ENCODE results near the gene MROH2B. TPM values are rescaled to one million over a fixed set of nuclear protein-coding genes. Genes with fewer than 3 reads are reported as not detected.

MROH2B gene
- total RNA-seq, 1 experiment from 2014 or later, result not detected

GRCh38 chr5:41012318-41012717 is 58.8 kb downstream of the MROH2B start (continued):
- TF ChIP-seq POLR2A (IDR thresholded peaks at IDR 0.05; ENCODE audit: borderline replicate concordance, extremely low read depth, insufficient read depth, insufficient read length) (no peak), MAX (IDR thresholded peaks at IDR 0.05) (no peak), SRF (IDR thresholded peaks at IDR 0.05; ENCODE audit: low read depth) (no peak), EZH2 (IDR thresholded peaks at IDR 0.05) (no peak)

GRCh38 chr5:41010572-41010971 is 60.6 kb downstream of the MROH2B start:
- BruUV-seq (replicated peaks), result no TSS peak
- no peak for ATAC-seq
- ChIA-PET RAD21 (ENCODE audit: low non-redundant PET in 1 of 2, low total read pairs in 2 of 2, uncharacterized antibody in 2 of 2, unreplicated experiment in 2 of 2) (no interaction called here), POLR2A (no interaction called here), CTCF (no interaction called here)
- no peak overlapping the region for H3K4me3 ChIP-seq (replicated peaks in 1 of 2; ENCODE audit: low read depth in 1 of 2, low read length in 2 of 2)
- no peak overlapping the region for H3K9ac ChIP-seq (ENCODE audit: low read length)
- H3K27ac ChIP-seq (ENCODE audit: low read depth, low read length), result no peak overlapping the region
- H3K9me2 ChIP-seq (ENCODE audit: insufficient read depth), result no peaks in the 10 kb centered on the region
- no peaks in the 10 kb centered on the region for H4K20me1 ChIP-seq (ENCODE audit: insufficient read depth)
- no peaks in the 10 kb centered on the region for H3K27me3 ChIP-seq (ENCODE audit: insufficient read depth, low read length)
- TF ChIP-seq REST (IDR thresholded peaks at IDR 0.05; ENCODE audit: low read depth), result no peak
- no peak for TF ChIP-seq EZH2phosphoT487 (IDR thresholded peaks at IDR 0.05; ENCODE audit: borderline replicate concordance)
- TF ChIP-seq RAD21 (IDR thresholded peaks at IDR 0.05; ENCODE audit: low read depth), result no peak
- no peak for TF ChIP-seq CTCF (IDR thresholded peaks at IDR 0.05 in 2 of 3, conservative IDR thresholded peaks at IDR 0.05 in 1 of 3; ENCODE audit: borderline replicate concordance in 1 of 3, insufficient read depth in 1 of 3, low read depth in 2 of 3, low read length in 2 of 3)
- no peak for TF ChIP-seq CEBPB (IDR thresholded peaks at IDR 0.05; ENCODE audit: low read depth)
- TF ChIP-seq POLR2AphosphoS5 (IDR thresholded peaks at IDR 0.05; ENCODE audit: low read depth, low read length), result no peak
- TF ChIP-seq TCF7L2 (IDR thresholded peaks at IDR 0.05; ENCODE audit: borderline replicate concordance, extremely low read depth, insufficient read depth, insufficient read length), result no peak
- TF ChIP-seq POLR2A (IDR thresholded peaks at IDR 0.05; ENCODE audit: borderline replicate concordance, extremely low read depth, insufficient read depth, insufficient read length), result no peak
- no peak for TF ChIP-seq ELF1 (IDR thresholded peaks at IDR 0.05; ENCODE audit: borderline replicate concordance, low read depth)
- TF ChIP-seq EGR1 (IDR thresholded peaks at IDR 0.05; ENCODE audit: low read depth), result no peak
- no peak for TF ChIP-seq SRF (IDR thresholded peaks at IDR 0.05; ENCODE audit: low read depth)
- TF ChIP-seq SP1 (IDR thresholded peaks at IDR 0.05; ENCODE audit: low read depth), result no peak
- no peak for TF ChIP-seq JUND (IDR thresholded peaks at IDR 0.05)
- TF ChIP-seq YY1 (IDR thresholded peaks at IDR 0.05; ENCODE audit: extremely low read depth, insufficient replicate concordance, low read depth, low read length), result no peak
- TF ChIP-seq MAX (IDR thresholded peaks at IDR 0.05), result no peak
- TF ChIP-seq ZNF274 (IDR thresholded peaks at IDR 0.05; ENCODE audit: low read depth, low read length), result no peak
- TF ChIP-seq EZH2 (IDR thresholded peaks at IDR 0.05), result no peak
- no peak for TF ChIP-seq ATF3 (IDR thresholded peaks at IDR 0.05)
- no peaks in the 10 kb centered on the region for H3K79me2 ChIP-seq (ENCODE audit: insufficient read depth, low read length)
- H3K36me3 ChIP-seq (ENCODE audit: control insufficient read depth in 1 of 2, insufficient read depth in 2 of 2, low read length in 2 of 2), result no peaks in the 10 kb centered on the region
- peaks cover 0 to 7% of the 10 kb centered on the region in 2 experiments; a peak in 1 of 4 replicates for H3K4me1 ChIP-seq (ENCODE audit: control insufficient read depth in 1 of 2, insufficient read depth in 2 of 2, low read length in 2 of 2)
- intact Hi-C loops (cut with micrococcal nuclease), result no loop called here
- H3K9me3 ChIP-seq (ENCODE audit: control insufficient read depth in 1 of 2, insufficient read depth in 1 of 2, low read depth in 1 of 2, low read length in 2 of 2), result no peaks in the 10 kb centered on the region
- no peak for DNase-seq (ENCODE audit: low read depth, low spot score)
- H3K4me2 ChIP-seq (ENCODE audit: low read length), result no peak overlapping the region
- H2AFZ ChIP-seq (ENCODE audit: low read depth, low read length, poor library complexity, severe bottlenecking), result no peak overlapping the region

All from HCT116 (cell line).